GM18511 (cell line): Measurements from ENCODE around the gene SLC40A1.

ENCODE experiments used
- ATAC-seq: cut with Tn5 transposase; IDR thresholded peaks from one replicate; pipeline ENCODE4 v1.9.1; 2021; ENCODE audit warnings: mild to moderate bottlenecking, moderate library complexity; ENCODE audit not compliant: unreplicated experiment

SLC40A1 gene

GRCh38 chr2:189517847-189518535 lies 62.6 kb downstream of the SLC40A1 start:
- ATAC-seq, result no peak

- no peak for ATAC-seq
Observed at GRCh38 chr2:189516546-189516945, 64.0 kb downstream of the SLC40A1 start.

GRCh38 chr2:189515264-189515663 lies 65.3 kb downstream of the SLC40A1 start:
- no peak for ATAC-seq

GRCh38 chr2:189514104-189514503 lies 66.5 kb downstream of the SLC40A1 start:
- no peak for ATAC-seq

GRCh38 chr2:189512879-189513278 lies 67.7 kb downstream of the SLC40A1 start:
- no peak for ATAC-seq

- ATAC-seq, result no peak
Observed at GRCh38 chr2:189511960-189512319, 68.6 kb downstream of the SLC40A1 start.

GRCh38 chr2:189511210-189511959 lies 69.2 kb downstream of the SLC40A1 start:
- no peak for ATAC-seq
